Activated T-helper 2 cell treated with anti-CD3 and anti-CD28 coated beads, Interferon-gamma antibody, Interleukin-2, Interleukin-4, amounts not matched to agents 10 μg/mL and 5 μg/mL and 100 μg/mL, durations not matched to agents 14 hours and 24 hours and 36 hours (primary cell): ENCODE measurements around the gene TPX2. TPM values are rescaled to one million over a fixed set of nuclear protein-coding genes. Genes with fewer than 3 reads are reported as not detected.
A peak's percentile ranks its signal among the peaks of the same experiment; 100 is the strongest.

Experiments
- DNase-seq: peaks from one replicate; pipeline ENCODE4 v3.0.0; 2021; ENCODE audit warnings: low spot score
- H3K27ac Mint-ChIP-seq: one replicate; pipeline ENCODE4 v1.8.0; 2021; ENCODE audit warnings: mixed read lengths
- H3K27me3 Mint-ChIP-seq: one replicate; pipeline ENCODE4 v1.8.0; 2021; ENCODE audit warnings: low read depth, mixed read lengths
- H3K36me3 Mint-ChIP-seq: one replicate; pipeline ENCODE4 v1.8.0; 2021; ENCODE audit warnings: low read depth, mixed read lengths
- H3K4me1 Mint-ChIP-seq: one replicate; pipeline ENCODE4 v1.8.0; 2021; ENCODE audit warnings: low read depth, mixed read lengths
- H3K4me3 Mint-ChIP-seq: one replicate; pipeline ENCODE4 v1.8.0; 2021; ENCODE audit warnings: low read depth, mild to moderate bottlenecking, moderate library complexity, mixed read lengths
- H3K9me3 Mint-ChIP-seq: one replicate; pipeline ENCODE4 v1.8.0; 2021; ENCODE audit warnings: mixed read lengths
- intact Hi-C: fragments of 100-400 bp; cut with micrococcal nuclease; formaldehyde crosslinking; loops from one replicate; pipeline ENCODE4 v1.15.1; 2023
- total RNA-seq: library from RNA; stranded (reverse); gene quantifications from 2 replicates; pipeline ENCODE4 v1.2.3, GENCODE V29; 2022

The TPX2 gene
- 82.8 and 83.0 TPM in 2 replicates for total RNA-seq

- peaks cover 4% of the 10 kb centered on the region for H3K4me1 Mint-ChIP-seq
- peak; percentile 81 for DNase-seq
- no peaks in the 10 kb centered on the region for H3K27me3 Mint-ChIP-seq
- peaks cover 3% of the 10 kb centered on the region for H3K36me3 Mint-ChIP-seq
- intact Hi-C loops = loop anchor here (1.0 kb wide), 1 partner anchor 16 kb away; no protein-coding TSS in a partner anchor
- no peaks in the 10 kb centered on the region for H3K9me3 Mint-ChIP-seq
- no peak within 1 kb of the TSS for H3K4me3 Mint-ChIP-seq
- H3K27ac Mint-ChIP-seq = no peak within 1 kb of the TSS
Measured at GRCh38 chr20:31738729-31739549, at the start of gene TPX2. Gene TPX2 (plus strand): TSS chr20:31739290. CDS start chr20:31757477, 18,187 bp downstream.

GRCh38 chr20:31690124-31690666 lies 48.9 kb upstream of the TPX2 start:
- Mint-ChIP-seq H3K4me3 (no peak overlapping the region), H3K27ac (peak overlapping the region; percentile 64), H3K4me1 (peaks cover 58% of the 10 kb centered on the region), H3K9me3 (no peaks in the 10 kb centered on the region), H3K36me3 (peaks cover 90% of the 10 kb centered on the region), H3K27me3 (no peaks in the 10 kb centered on the region)
- intact Hi-C loops = no loop called here
- no peak for DNase-seq

GRCh38 chr20:31691646-31692275 lies 47.3 kb upstream of the TPX2 start:
- intact Hi-C loops = no loop called here
- peaks cover 90% of the 10 kb centered on the region for H3K36me3 Mint-ChIP-seq
- no peaks in the 10 kb centered on the region for H3K27me3 Mint-ChIP-seq
- H3K4me1 Mint-ChIP-seq = peaks cover 54% of the 10 kb centered on the region
- DNase-seq = no peak
- no peaks in the 10 kb centered on the region for H3K9me3 Mint-ChIP-seq
- H3K27ac Mint-ChIP-seq = peak overlapping the region; percentile 74
- H3K4me3 Mint-ChIP-seq = peak overlapping the region; percentile 18

- Mint-ChIP-seq H3K4me1 (peaks cover 48% of the 10 kb centered on the region), H3K9me3 (no peaks in the 10 kb centered on the region), H3K27ac (no peak overlapping the region), H3K27me3 (no peaks in the 10 kb centered on the region), H3K36me3 (peaks cover 86% of the 10 kb centered on the region), H3K4me3 (no peak overlapping the region)
- DNase-seq = no peak
- intact Hi-C loops = no loop called here
Measured at GRCh38 chr20:31693402-31693801, 45.7 kb upstream of the TPX2 start.

- Mint-ChIP-seq H3K4me1 (peaks cover 49% of the 10 kb centered on the region), H3K27me3 (no peaks in the 10 kb centered on the region), H3K9me3 (no peaks in the 10 kb centered on the region), H3K36me3 (peaks cover 86% of the 10 kb centered on the region), H3K4me3 (no peak overlapping the region), H3K27ac (peak overlapping the region; percentile 69)
- DNase-seq = no peak
- intact Hi-C loops = no loop called here
Measured at GRCh38 chr20:31693987-31694661, 45.0 kb upstream of the TPX2 start.

GRCh38 chr20:31694842-31695593 lies 44.1 kb upstream of the TPX2 start:
- Mint-ChIP-seq H3K9me3 (no peaks in the 10 kb centered on the region), H3K4me3 (no peak overlapping the region), H3K4me1 (peaks cover 58% of the 10 kb centered on the region), H3K27me3 (no peaks in the 10 kb centered on the region), H3K36me3 (peaks cover 85% of the 10 kb centered on the region), H3K27ac (peak overlapping the region; percentile 69)
- no peak for DNase-seq
- intact Hi-C loops = no loop called here

- Mint-ChIP-seq H3K4me1 (peaks cover 63% of the 10 kb centered on the region), H3K27me3 (no peaks in the 10 kb centered on the region), H3K36me3 (peaks cover 87% of the 10 kb centered on the region), H3K27ac (peak overlapping the region; percentile 69), H3K9me3 (no peaks in the 10 kb centered on the region), H3K4me3 (no peak overlapping the region)
- intact Hi-C loops = no loop called here
- no peak for DNase-seq
Measured at GRCh38 chr20:31695849-31696804, 43.0 kb upstream of the TPX2 start.

- no peak for DNase-seq
- H3K4me1 Mint-ChIP-seq = peaks cover 61% of the 10 kb centered on the region
- peaks cover 82% of the 10 kb centered on the region for H3K36me3 Mint-ChIP-seq
- intact Hi-C loops = no loop called here
- H3K9me3 Mint-ChIP-seq = no peaks in the 10 kb centered on the region
- H3K27ac Mint-ChIP-seq = peak overlapping the region; percentile 81
- no peaks in the 10 kb centered on the region for H3K27me3 Mint-ChIP-seq
- H3K4me3 Mint-ChIP-seq = peak overlapping the region; percentile 1
Measured at GRCh38 chr20:31698243-31698802, 40.8 kb upstream of the TPX2 start.

GRCh38 chr20:31698803-31699718 lies 40.0 kb upstream of the TPX2 start:
- Mint-ChIP-seq H3K27ac (peak overlapping the region; percentile 81), H3K36me3 (peaks cover 80% of the 10 kb centered on the region), H3K27me3 (no peaks in the 10 kb centered on the region), H3K4me1 (peaks cover 60% of the 10 kb centered on the region), H3K4me3 (peak overlapping the region; percentile 1), H3K9me3 (no peaks in the 10 kb centered on the region)
- no peak for DNase-seq
- intact Hi-C loops = loop anchor here (1.0 kb wide), 2 partner anchors 23 to 24 kb away; partner anchors contain the start of gene BCL2L1

- Mint-ChIP-seq H3K9me3 (no peaks in the 10 kb centered on the region), H3K27me3 (no peaks in the 10 kb centered on the region), H3K4me1 (peaks cover 57% of the 10 kb centered on the region), H3K4me3 (peak overlapping the region; percentile 30), H3K27ac (peak overlapping the region; percentile 81), H3K36me3 (peaks cover 79% of the 10 kb centered on the region)
- DNase-seq = no peak
- intact Hi-C loops = loop anchor here (1.0 kb wide), 3 partner anchors 17 to 25 kb away; partner anchors contain the start of gene BCL2L1
Measured at GRCh38 chr20:31699801-31700728, 39.0 kb upstream of the TPX2 start.
